Activated T-helper 17 cell treated with anti-CD3 and anti-CD28 coated beads, Interleukin-2, amount 50 U/mL, for 72 hours (primary cell): Measurements from ENCODE around the gene HOXC12. TPM values are rescaled to one million over a fixed set of nuclear protein-coding genes. Genes with fewer than 3 reads are reported as not detected.

Source experiments
- ATAC-seq: fragments of 150-1000 bp; cut with Tn5 transposase; replicated peaks from 2 replicates; pipeline ENCODE4 v1.10.0; 2021; ENCODE audit warnings: mild to moderate bottlenecking, moderate library complexity
- H3K27ac Mint-ChIP-seq: one replicate; pipeline ENCODE4 v1.8.0; 2022; ENCODE audit warnings: mixed read lengths
- H3K27me3 Mint-ChIP-seq: one replicate; pipeline ENCODE4 v1.8.0; 2022; ENCODE audit warnings: mixed read lengths
- H3K36me3 Mint-ChIP-seq: one replicate; pipeline ENCODE4 v1.8.0; 2022; ENCODE audit warnings: low read depth, mild to moderate bottlenecking, mixed read lengths
- H3K4me1 Mint-ChIP-seq: one replicate; pipeline ENCODE4 v1.8.0; 2022; ENCODE audit warnings: mixed read lengths
- H3K4me3 Mint-ChIP-seq: one replicate; pipeline ENCODE4 v1.8.0; 2022; ENCODE audit warnings: mild to moderate bottlenecking, mixed read lengths
- H3K9me3 Mint-ChIP-seq: one replicate; pipeline ENCODE4 v1.8.0; 2022; ENCODE audit warnings: mixed read lengths
- total RNA-seq, 2 donors: library from RNA; stranded (reverse); gene quantifications; one replicate each; pipeline ENCODE4 v1.2.3, GENCODE V29; 2022

The HOXC12 gene
- total RNA-seq, 2 donors from 2014 or later: not detected

- Mint-ChIP-seq H3K27me3 (peaks cover 66% of the 10 kb centered on the region), H3K36me3 (peaks cover 17% of the 10 kb centered on the region), H3K4me1 (peaks cover 15% of the 10 kb centered on the region), H3K27ac (no peak overlapping the region), H3K9me3 (no peaks in the 10 kb centered on the region), H3K4me3 (no peak overlapping the region)
- ATAC-seq: no peak
Observed at GRCh38 chr12:53959314-53959713, 4.6 kb downstream of the HOXC12 start.

- ATAC-seq: no peak
- peaks cover 75% of the 10 kb centered on the region for H3K27me3 Mint-ChIP-seq
- peaks cover 21% of the 10 kb centered on the region for H3K4me1 Mint-ChIP-seq
- H3K36me3 Mint-ChIP-seq: peaks cover 22% of the 10 kb centered on the region
- no peak overlapping the region for H3K27ac Mint-ChIP-seq
- H3K4me3 Mint-ChIP-seq: no peak overlapping the region
- no peaks in the 10 kb centered on the region for H3K9me3 Mint-ChIP-seq
Observed at GRCh38 chr12:53960187-53961024, 5.7 kb downstream of the HOXC12 start.

- Mint-ChIP-seq H3K36me3 (peaks cover 19% of the 10 kb centered on the region), H3K4me3 (no peak overlapping the region), H3K4me1 (peaks cover 19% of the 10 kb centered on the region), H3K27ac (no peak overlapping the region), H3K27me3 (peaks cover 75% of the 10 kb centered on the region), H3K9me3 (no peaks in the 10 kb centered on the region)
- ATAC-seq: no peak
Observed at GRCh38 chr12:53961025-53961761, 6.5 kb downstream of the HOXC12 start.

- Mint-ChIP-seq H3K36me3 (peaks cover 19% of the 10 kb centered on the region), H3K4me3 (no peak overlapping the region), H3K9me3 (no peaks in the 10 kb centered on the region), H3K27ac (no peak overlapping the region), H3K4me1 (peaks cover 18% of the 10 kb centered on the region), H3K27me3 (peaks cover 77% of the 10 kb centered on the region)
- no peak for ATAC-seq
Observed at GRCh38 chr12:53963005-53963404, 8.3 kb downstream of the HOXC12 start.

GRCh38 chr12:53963434-53964314 lies 9.0 kb downstream of the HOXC12 start:
- peaks cover 77% of the 10 kb centered on the region for H3K27me3 Mint-ChIP-seq
- H3K4me1 Mint-ChIP-seq: peaks cover 15% of the 10 kb centered on the region
- no peaks in the 10 kb centered on the region for H3K9me3 Mint-ChIP-seq
- no peak for ATAC-seq
- no peak overlapping the region for H3K27ac Mint-ChIP-seq
- no peak overlapping the region for H3K4me3 Mint-ChIP-seq
- peaks cover 13% of the 10 kb centered on the region for H3K36me3 Mint-ChIP-seq

GRCh38 chr12:53964315-53964713 lies 9.6 kb downstream of the HOXC12 start:
- Mint-ChIP-seq H3K27me3 (peaks cover 76% of the 10 kb centered on the region), H3K4me1 (peaks cover 15% of the 10 kb centered on the region), H3K36me3 (peaks cover 13% of the 10 kb centered on the region), H3K4me3 (no peak overlapping the region), H3K27ac (no peak overlapping the region), H3K9me3 (no peaks in the 10 kb centered on the region)
- ATAC-seq: no peak

GRCh38 chr12:53965281-53966084 lies 10.8 kb downstream of the HOXC12 start:
- peak overlapping the region; percentile 13 for H3K4me3 Mint-ChIP-seq
- H3K36me3 Mint-ChIP-seq: peaks cover 13% of the 10 kb centered on the region
- H3K27me3 Mint-ChIP-seq: peaks cover 73% of the 10 kb centered on the region
- no peak overlapping the region for H3K27ac Mint-ChIP-seq
- H3K4me1 Mint-ChIP-seq: peaks cover 15% of the 10 kb centered on the region
- no peak for ATAC-seq
- H3K9me3 Mint-ChIP-seq: no peaks in the 10 kb centered on the region

- Mint-ChIP-seq H3K27ac (no peak overlapping the region), H3K27me3 (peaks cover 77% of the 10 kb centered on the region), H3K4me3 (peak overlapping the region; percentile 13), H3K9me3 (no peaks in the 10 kb centered on the region), H3K36me3 (peaks cover 13% of the 10 kb centered on the region), H3K4me1 (peaks cover 15% of the 10 kb centered on the region)
- no peak for ATAC-seq
Observed at GRCh38 chr12:53966085-53966384, 11.3 kb downstream of the HOXC12 start.

GRCh38 chr12:53966385-53967133 lies 11.9 kb downstream of the HOXC12 start:
- Mint-ChIP-seq H3K4me3 (peak overlapping the region; percentile 10), H3K27ac (no peak overlapping the region), H3K9me3 (no peaks in the 10 kb centered on the region), H3K27me3 (peaks cover 82% of the 10 kb centered on the region), H3K4me1 (peaks cover 15% of the 10 kb centered on the region), H3K36me3 (peaks cover 13% of the 10 kb centered on the region)
- ATAC-seq: no peak

GRCh38 chr12:53967421-53967925 lies 12.8 kb downstream of the HOXC12 start:
- H3K9me3 Mint-ChIP-seq: no peaks in the 10 kb centered on the region
- peaks cover 15% of the 10 kb centered on the region for H3K4me1 Mint-ChIP-seq
- H3K36me3 Mint-ChIP-seq: peaks cover 13% of the 10 kb centered on the region
- no peak overlapping the region for H3K27ac Mint-ChIP-seq
- peaks cover 85% of the 10 kb centered on the region for H3K27me3 Mint-ChIP-seq
- H3K4me3 Mint-ChIP-seq: no peak overlapping the region
- ATAC-seq: no peak

GRCh38 chr12:53968214-53969127 lies 13.8 kb downstream of the HOXC12 start:
- H3K36me3 Mint-ChIP-seq: peaks cover 22% of the 10 kb centered on the region
- no peak overlapping the region for H3K27ac Mint-ChIP-seq
- H3K4me1 Mint-ChIP-seq: peaks cover 21% of the 10 kb centered on the region

GRCh38 chr12:53969588-53970259 lies 15.0 kb downstream of the HOXC12 start:
- no peak for ATAC-seq
- Mint-ChIP-seq H3K4me3 (no peak overlapping the region), H3K36me3 (peaks cover 14% of the 10 kb centered on the region), H3K27me3 (peaks cover 76% of the 10 kb centered on the region), H3K4me1 (peaks cover 13% of the 10 kb centered on the region), H3K9me3 (no peaks in the 10 kb centered on the region), H3K27ac (no peak overlapping the region)

More at GRCh38 chr12:53968214-53969127, 13.8 kb downstream of the HOXC12 start:
- ATAC-seq: no peak
- peaks cover 87% of the 10 kb centered on the region for H3K27me3 Mint-ChIP-seq
- H3K4me3 Mint-ChIP-seq: no peak overlapping the region
- no peaks in the 10 kb centered on the region for H3K9me3 Mint-ChIP-seq
